HEK293 (cell line): Measurements from ENCODE around the gene HAUS1.

Experiments used
- GLI4 ChIP-seq: fragments of 450-650 bp; formaldehyde crosslinking; IDR thresholded peaks from 2 replicates; pipeline ENCODE4 v1.5.1; 2016; ENCODE audit warnings: missing biosample characterization, missing genetic modification characterization
- GLIS1 ChIP-seq: fragments of 450-650 bp; formaldehyde crosslinking; IDR thresholded peaks from 2 replicates; pipeline ENCODE4 v1.5.1; 2016; ENCODE audit warnings: missing biosample characterization, missing genetic modification characterization
- KLF1 ChIP-seq: fragments of 450-650 bp; formaldehyde crosslinking; IDR thresholded peaks from 2 replicates; pipeline ENCODE4 v1.5.1; 2016; ENCODE audit warnings: missing biosample characterization, missing genetic modification characterization
- OVOL3 ChIP-seq: fragments of 450-650 bp; formaldehyde crosslinking; IDR thresholded peaks from 2 replicates; pipeline ENCODE4 v1.5.1; 2016; ENCODE audit warnings: missing biosample characterization, missing genetic modification characterization
- RBAK ChIP-seq: fragments of 450-650 bp; formaldehyde crosslinking; IDR thresholded peaks from 2 replicates; pipeline ENCODE4 v1.5.1; 2016; ENCODE audit warnings: missing biosample characterization, missing genetic modification characterization
- SCRT1 ChIP-seq: fragments of 450-650 bp; formaldehyde crosslinking; IDR thresholded peaks from 2 replicates; pipeline ENCODE4 v1.5.1; 2016; ENCODE audit warnings: missing biosample characterization, missing genetic modification characterization, borderline replicate concordance
- SP2 ChIP-seq: fragments of 450-650 bp; formaldehyde crosslinking; IDR thresholded peaks from 2 replicates; pipeline ENCODE4 v1.5.1; 2016; ENCODE audit warnings: missing biosample characterization, missing genetic modification characterization
- YY1 ChIP-seq: fragments of 450-650 bp; formaldehyde crosslinking; IDR thresholded peaks from 2 replicates; pipeline ENCODE4 v1.5.1; 2018; ENCODE audit warnings: missing biosample characterization, missing genetic modification characterization
- ZBTB20 ChIP-seq: fragments of 450-650 bp; formaldehyde crosslinking; IDR thresholded peaks from 2 replicates; pipeline ENCODE4 v1.5.1; 2016; ENCODE audit warnings: missing biosample characterization, missing genetic modification characterization
- ZBTB49 ChIP-seq: fragments of 450-650 bp; formaldehyde crosslinking; IDR thresholded peaks from 2 replicates; pipeline ENCODE4 v1.5.1; 2016; ENCODE audit warnings: missing biosample characterization, missing genetic modification characterization, low read depth
- ZFHX2 ChIP-seq: fragments of 450-650 bp; formaldehyde crosslinking; conservative IDR thresholded peaks from 2 replicates; pipeline ENCODE4 v1.5.1; 2016; ENCODE audit warnings: missing biosample characterization, missing genetic modification characterization
- ZFP69B ChIP-seq: fragments of 450-650 bp; formaldehyde crosslinking; IDR thresholded peaks from 2 replicates; pipeline ENCODE4 v1.5.1; 2016; ENCODE audit warnings: missing biosample characterization, missing genetic modification characterization
- ZNF239 ChIP-seq: fragments of 450-650 bp; formaldehyde crosslinking; IDR thresholded peaks from 2 replicates; pipeline ENCODE4 v1.5.1; 2016; ENCODE audit warnings: missing biosample characterization, missing genetic modification characterization
- ZNF362 ChIP-seq: fragments of 450-650 bp; formaldehyde crosslinking; IDR thresholded peaks from 2 replicates; pipeline ENCODE4 v1.5.1; 2016; ENCODE audit warnings: missing biosample characterization, missing genetic modification characterization
- ZNF366 ChIP-seq: fragments of 450-650 bp; formaldehyde crosslinking; conservative IDR thresholded peaks from 2 replicates; pipeline ENCODE4 v1.5.1; 2016; ENCODE audit warnings: missing biosample characterization, missing genetic modification characterization
- ZNF394 ChIP-seq: fragments of 450-650 bp; formaldehyde crosslinking; IDR thresholded peaks from 2 replicates; pipeline ENCODE4 v1.5.1; 2016; ENCODE audit warnings: missing biosample characterization, missing genetic modification characterization, mild to moderate bottlenecking, moderate library complexity, borderline replicate concordance
- ZNF416 ChIP-seq: fragments of 450-650 bp; formaldehyde crosslinking; IDR thresholded peaks from 2 replicates; pipeline ENCODE4 v1.5.1; 2016; ENCODE audit warnings: missing biosample characterization, missing genetic modification characterization
- ZNF548 ChIP-seq: fragments of 450-650 bp; formaldehyde crosslinking; IDR thresholded peaks from 2 replicates; pipeline ENCODE4 v1.5.1; 2016; ENCODE audit warnings: missing biosample characterization, missing genetic modification characterization
- ZNF571 ChIP-seq: fragments of 450-650 bp; formaldehyde crosslinking; IDR thresholded peaks from 2 replicates; pipeline ENCODE4 v1.5.0; 2017; ENCODE audit warnings: missing biosample characterization, missing genetic modification characterization
- ZNF677 ChIP-seq: fragments of 450-650 bp; IDR thresholded peaks from 2 replicates; pipeline ENCODE4 v1.5.0; 2018; ENCODE audit warnings: missing biosample characterization, mild to moderate bottlenecking, missing genetic modification characterization, moderate library complexity
- ZNF707 ChIP-seq: fragments of 450-650 bp; formaldehyde crosslinking; IDR thresholded peaks from 2 replicates; pipeline ENCODE4 v1.5.1; 2016; ENCODE audit warnings: missing biosample characterization, missing genetic modification characterization
- ZNF76 ChIP-seq: fragments of 450-650 bp; formaldehyde crosslinking; IDR thresholded peaks from 2 replicates; pipeline ENCODE4; 2016; ENCODE audit warnings: low read depth, missing biosample characterization, missing genetic modification characterization, borderline replicate concordance
- ZNF768 ChIP-seq: fragments of 450-650 bp; formaldehyde crosslinking; IDR thresholded peaks from 2 replicates; pipeline ENCODE4 v1.5.1; 2018; ENCODE audit warnings: missing biosample characterization, mild to moderate bottlenecking, missing genetic modification characterization
- ZNF777 ChIP-seq: fragments of 450-650 bp; formaldehyde crosslinking; IDR thresholded peaks from 2 replicates; pipeline ENCODE4 v1.5.1; 2017; ENCODE audit warnings: missing biosample characterization, missing genetic modification characterization, borderline replicate concordance
- ZNF843 ChIP-seq: fragments of 450-650 bp; formaldehyde crosslinking; IDR thresholded peaks from 2 replicates; pipeline ENCODE4 v1.5.1; 2016; ENCODE audit warnings: missing biosample characterization, missing genetic modification characterization
- ZSCAN23 ChIP-seq: fragments of 450-650 bp; formaldehyde crosslinking; IDR thresholded peaks from 2 replicates; pipeline ENCODE4 v1.5.1; 2016; ENCODE audit warnings: missing biosample characterization, missing genetic modification characterization
- ZXDB ChIP-seq: fragments of 450-650 bp; formaldehyde crosslinking; IDR thresholded peaks from 2 replicates; pipeline ENCODE4 v1.5.1; 2016; ENCODE audit warnings: missing biosample characterization, missing genetic modification characterization
- TF ChIP-seq, protein P1 (sequence below): fragments of 450-650 bp; formaldehyde crosslinking; conservative IDR thresholded peaks from 2 replicates; pipeline ENCODE4 v1.5.1; 2016; ENCODE audit warnings: low read depth, missing biosample characterization, missing genetic modification characterization
- TF ChIP-seq, protein P2 (sequence below): fragments of 450-650 bp; formaldehyde crosslinking; IDR thresholded peaks from 2 replicates; pipeline ENCODE4 v1.5.1; 2016; ENCODE audit warnings: missing biosample characterization, missing genetic modification characterization
- TF ChIP-seq, protein P3 (sequence below): fragments of 450-650 bp; formaldehyde crosslinking; IDR thresholded peaks from 2 replicates; pipeline ENCODE4 v1.5.1; 2016; ENCODE audit warnings: missing biosample characterization, missing genetic modification characterization

Gene HAUS1

GRCh38 chr18:46096651-46097300 is 7.4 kb upstream of the HAUS1 start (continued):
- TF ChIP-seq, protein P1, sequence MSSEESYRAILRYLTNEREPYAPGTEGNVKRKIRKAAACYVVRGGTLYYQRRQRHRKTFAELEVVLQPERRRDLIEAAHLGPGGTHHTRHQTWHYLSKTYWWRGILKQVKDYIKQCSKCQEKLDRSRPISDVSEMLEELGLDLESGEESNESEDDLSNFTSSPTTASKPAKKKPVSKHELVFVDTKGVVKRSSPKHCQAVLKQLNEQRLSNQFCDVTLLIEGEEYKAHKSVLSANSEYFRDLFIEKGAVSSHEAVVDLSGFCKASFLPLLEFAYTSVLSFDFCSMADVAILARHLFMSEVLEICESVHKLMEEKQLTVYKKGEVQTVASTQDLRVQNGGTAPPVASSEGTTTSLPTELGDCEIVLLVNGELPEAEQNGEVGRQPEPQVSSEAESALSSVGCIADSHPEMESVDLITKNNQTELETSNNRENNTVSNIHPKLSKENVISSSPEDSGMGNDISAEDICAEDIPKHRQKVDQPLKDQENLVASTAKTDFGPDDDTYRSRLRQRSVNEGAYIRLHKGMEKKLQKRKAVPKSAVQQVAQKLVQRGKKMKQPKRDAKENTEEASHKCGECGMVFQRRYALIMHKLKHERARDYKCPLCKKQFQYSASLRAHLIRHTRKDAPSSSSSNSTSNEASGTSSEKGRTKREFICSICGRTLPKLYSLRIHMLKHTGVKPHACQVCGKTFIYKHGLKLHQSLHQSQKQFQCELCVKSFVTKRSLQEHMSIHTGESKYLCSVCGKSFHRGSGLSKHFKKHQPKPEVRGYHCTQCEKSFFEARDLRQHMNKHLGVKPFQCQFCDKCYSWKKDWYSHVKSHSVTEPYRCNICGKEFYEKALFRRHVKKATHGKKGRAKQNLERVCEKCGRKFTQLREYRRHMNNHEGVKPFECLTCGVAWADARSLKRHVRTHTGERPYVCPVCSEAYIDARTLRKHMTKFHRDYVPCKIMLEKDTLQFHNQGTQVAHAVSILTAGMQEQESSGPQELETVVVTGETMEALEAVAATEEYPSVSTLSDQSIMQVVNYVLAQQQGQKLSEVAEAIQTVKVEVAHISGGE (tag by site-specific recombination), result no peak
- TF ChIP-seq ZNF394 (peak; percentile 45; the same call in 1 of the 2 replicates), KLF1 (tag by site-specific recombination) (no peak), ZNF239 (no peak), ZFHX2 (tag by site-specific recombination) (peak; percentile 77), ZXDB (tag by site-specific recombination) (no peak), ZNF416 (tag by site-specific recombination) (no peak), ZNF366 (no peak), ZNF571 (no peak), ZFP69B (tag by site-specific recombination) (no peak), GLIS1 (no peak), ZNF777 (no peak), ZNF76 (tag by site-specific recombination) (peak; percentile 63; the same call in 1 of the 2 replicates), ZNF548 (no peak), ZNF362 (tag by site-specific recombination) (peak; percentile 61; the same call in 1 of the 2 replicates), RBAK (no peak), SCRT1 (tag by site-specific recombination) (no peak), ZNF707 (tag by site-specific recombination) (no peak), ZBTB20 (tag by site-specific recombination) (peak; percentile 76; the same call in 1 of the 2 replicates), ZNF768 (no peak), ZNF677 (no peak), SP2 (tag by site-specific recombination) (peak; percentile 49), GLI4 (tag by site-specific recombination) (no peak), OVOL3 (tag by site-specific recombination) (no peak), ZNF843 (tag by site-specific recombination) (no peak), ZSCAN23 (tag by site-specific recombination) (no peak), YY1 (tag by site-specific recombination) (no peak), ZBTB49 (tag by site-specific recombination) (no peak)
- TF ChIP-seq, protein P2, sequence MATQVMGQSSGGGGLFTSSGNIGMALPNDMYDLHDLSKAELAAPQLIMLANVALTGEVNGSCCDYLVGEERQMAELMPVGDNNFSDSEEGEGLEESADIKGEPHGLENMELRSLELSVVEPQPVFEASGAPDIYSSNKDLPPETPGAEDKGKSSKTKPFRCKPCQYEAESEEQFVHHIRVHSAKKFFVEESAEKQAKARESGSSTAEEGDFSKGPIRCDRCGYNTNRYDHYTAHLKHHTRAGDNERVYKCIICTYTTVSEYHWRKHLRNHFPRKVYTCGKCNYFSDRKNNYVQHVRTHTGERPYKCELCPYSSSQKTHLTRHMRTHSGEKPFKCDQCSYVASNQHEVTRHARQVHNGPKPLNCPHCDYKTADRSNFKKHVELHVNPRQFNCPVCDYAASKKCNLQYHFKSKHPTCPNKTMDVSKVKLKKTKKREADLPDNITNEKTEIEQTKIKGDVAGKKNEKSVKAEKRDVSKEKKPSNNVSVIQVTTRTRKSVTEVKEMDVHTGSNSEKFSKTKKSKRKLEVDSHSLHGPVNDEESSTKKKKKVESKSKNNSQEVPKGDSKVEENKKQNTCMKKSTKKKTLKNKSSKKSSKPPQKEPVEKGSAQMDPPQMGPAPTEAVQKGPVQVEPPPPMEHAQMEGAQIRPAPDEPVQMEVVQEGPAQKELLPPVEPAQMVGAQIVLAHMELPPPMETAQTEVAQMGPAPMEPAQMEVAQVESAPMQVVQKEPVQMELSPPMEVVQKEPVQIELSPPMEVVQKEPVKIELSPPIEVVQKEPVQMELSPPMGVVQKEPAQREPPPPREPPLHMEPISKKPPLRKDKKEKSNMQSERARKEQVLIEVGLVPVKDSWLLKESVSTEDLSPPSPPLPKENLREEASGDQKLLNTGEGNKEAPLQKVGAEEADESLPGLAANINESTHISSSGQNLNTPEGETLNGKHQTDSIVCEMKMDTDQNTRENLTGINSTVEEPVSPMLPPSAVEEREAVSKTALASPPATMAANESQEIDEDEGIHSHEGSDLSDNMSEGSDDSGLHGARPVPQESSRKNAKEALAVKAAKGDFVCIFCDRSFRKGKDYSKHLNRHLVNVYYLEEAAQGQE (tag by site-specific recombination), result no peak
- TF ChIP-seq, protein P3, sequence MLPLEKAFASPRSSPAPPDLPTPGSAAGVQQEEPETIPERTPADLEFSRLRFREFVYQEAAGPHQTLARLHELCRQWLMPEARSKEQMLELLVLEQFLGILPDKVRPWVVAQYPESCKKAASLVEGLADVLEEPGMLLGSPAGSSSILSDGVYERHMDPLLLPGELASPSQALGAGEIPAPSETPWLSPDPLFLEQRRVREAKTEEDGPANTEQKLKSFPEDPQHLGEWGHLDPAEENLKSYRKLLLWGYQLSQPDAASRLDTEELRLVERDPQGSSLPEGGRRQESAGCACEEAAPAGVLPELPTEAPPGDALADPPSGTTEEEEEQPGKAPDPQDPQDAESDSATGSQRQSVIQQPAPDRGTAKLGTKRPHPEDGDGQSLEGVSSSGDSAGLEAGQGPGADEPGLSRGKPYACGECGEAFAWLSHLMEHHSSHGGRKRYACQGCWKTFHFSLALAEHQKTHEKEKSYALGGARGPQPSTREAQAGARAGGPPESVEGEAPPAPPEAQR, result no peak
